Astrocyte of the hippocampus (primary cell): ENCODE data around the gene ZCCHC24.

ENCODE experiments used
- DNase-seq: peaks from one replicate; pipeline ENCODE4 v3.0.0; 2011; ENCODE audit warnings: low read depth, low spot score

The ZCCHC24 gene

GRCh38 chr10:79472951-79473350, 27.5 kb upstream of the ZCCHC24 start:
- DNase-seq: no peak

- DNase-seq: no peak
Observed at GRCh38 chr10:79472449-79472848, 27.0 kb upstream of the ZCCHC24 start.

- DNase-seq: no peak
Observed at GRCh38 chr10:79471776-79472175, 26.4 kb upstream of the ZCCHC24 start.

- DNase-seq: no peak
Observed at GRCh38 chr10:79470096-79470495, 24.7 kb upstream of the ZCCHC24 start.

GRCh38 chr10:79468841-79469585, 23.6 kb upstream of the ZCCHC24 start:
- no peak for DNase-seq

- DNase-seq: no peak
Observed at GRCh38 chr10:79468015-79468560, 22.7 kb upstream of the ZCCHC24 start.

GRCh38 chr10:79465341-79465740, 19.9 kb upstream of the ZCCHC24 start:
- DNase-seq: no peak

- no peak for DNase-seq
Observed at GRCh38 chr10:79463578-79464496, 18.4 kb upstream of the ZCCHC24 start.

- no peak for DNase-seq
Observed at GRCh38 chr10:79460687-79461086, 15.3 kb upstream of the ZCCHC24 start.

GRCh38 chr10:79459243-79459642, 13.8 kb upstream of the ZCCHC24 start:
- no peak for DNase-seq

GRCh38 chr10:79458483-79458882, 13.1 kb upstream of the ZCCHC24 start:
- DNase-seq: no peak

- DNase-seq: no peak
Observed at GRCh38 chr10:79457256-79457785, 11.9 kb upstream of the ZCCHC24 start.

GRCh38 chr10:79454259-79454658, 8.8 kb upstream of the ZCCHC24 start:
- peak; percentile 71 for DNase-seq

- DNase-seq: no peak
Observed at GRCh38 chr10:79453392-79453791, 8.0 kb upstream of the ZCCHC24 start.

- DNase-seq: no peak
Observed at GRCh38 chr10:79452174-79452611, 6.8 kb upstream of the ZCCHC24 start.

GRCh38 chr10:79451046-79451699, 5.7 kb upstream of the ZCCHC24 start:
- no peak for DNase-seq

GRCh38 chr10:79449181-79450146, 4.0 kb upstream of the ZCCHC24 start:
- DNase-seq: no peak

GRCh38 chr10:79448732-79449049, 3.3 kb upstream of the ZCCHC24 start:
- no peak for DNase-seq

GRCh38 chr10:79447911-79448731, 2.7 kb upstream of the ZCCHC24 start:
- DNase-seq: no peak

- peak; percentile 49 for DNase-seq
Observed at GRCh38 chr10:79447249-79447648, 1.8 kb upstream of the ZCCHC24 start.
